K562 (cell line): ENCODE results near the gene CPED1. TPM values are rescaled to one million over a fixed set of nuclear protein-coding genes. Genes with fewer than 3 reads are reported as not detected.

Experiments
- ATAC-seq: fragments of 200-7000 bp; cut with Tn5 transposase; 3 replicates; pipeline ENCODE4 v1.9.1; 2020; ENCODE audit warnings: moderate library complexity
- BruUV-seq: library from RNA; stranded (reverse); fragments of 400-500 nt; replicated peaks from 2 replicates; lab custom pipeline; 2021; lab: Mats Ljungman, UMichigan
- CTCF ChIA-PET: fragments of 300-600 bp; formaldehyde crosslinking; extraction: SDS; loops from one replicate; lab custom pipeline; 2021; ENCODE audit warnings: low intra/inter-chr PET ratio; lab: Yijun Ruan, JAX
- POLR2A ChIA-PET: fragments of 300-600, 350-650 bp; sonication (Branson Sonifier 250); formaldehyde crosslinking; extraction: SDS; loops from one replicate; lab custom pipeline; 2021; ENCODE audit warnings: antibody characterized with exemption, inconsistent platforms; lab: Yijun Ruan, JAX
- DNase-seq, 4 experiments: peaks; one replicate each; pipeline versions ENCODE4 v3.0.0 to v3.0.0-alpha.2; 2011 to 2018; ENCODE audit warnings: low spot score in 3 of 4, mixed read lengths in 3 of 4; ENCODE audit errors: extremely low read depth in 1 of 4
- FAIRE-seq: peaks from 2 replicates; lab custom pipeline; 2011; peaks lifted over from hg19 to GRCh38; lab: Jason Lieb, UNC
- H2AFZ ChIP-seq: 2 replicates; pipeline ENCODE4 v1.6.0; 2011; ENCODE audit warnings: low read depth, low read length, control low read depth, inconsistent platforms
- H3K27ac ChIP-seq: fragments of 200-600 bp; 3 replicates; pipeline ENCODE4 v1.8.0; 2011; ENCODE audit warnings: low read depth, mild to moderate bottlenecking, control low read depth, inconsistent platforms, low read length, moderate library complexity, mixed read lengths; ENCODE audit errors: extremely low read depth
- H3K27me3 ChIP-seq, 2 experiments: fragments of 300-600 bp in 1 of 2; 2 replicates in 1 of 2; 3 replicates in 1 of 2; pipeline versions ENCODE4 v1.6.0 to v1.8.0; 2011; ENCODE audit warnings: inconsistent platforms in 2 of 2, low read length in 2 of 2, mild to moderate bottlenecking in 1 of 2, mixed read lengths in 1 of 2, moderate library complexity in 1 of 2; ENCODE audit not compliant: control insufficient read depth in 2 of 2, insufficient read depth in 2 of 2
- H3K36me3 ChIP-seq: fragments of 300-600 bp; 3 replicates; pipeline ENCODE4 v1.8.0; 2011; ENCODE audit warnings: mild to moderate bottlenecking, low read length, inconsistent platforms; ENCODE audit not compliant: control insufficient read depth, insufficient read depth
- H3K4me1 ChIP-seq, 2 experiments: fragments of 200-600 bp in 1 of 2; replicated peaks in 1 of 2; 2 replicates in 1 of 2; 3 replicates in 1 of 2; pipeline versions ENCODE4 v1.5.1 to v1.8.0; 2011; ENCODE audit warnings: inconsistent platforms in 2 of 2, low read length in 2 of 2, mild to moderate bottlenecking in 1 of 2, mixed read lengths in 1 of 2, moderate library complexity in 1 of 2; ENCODE audit not compliant: control insufficient read depth in 2 of 2, insufficient read depth in 2 of 2
- H3K4me2 ChIP-seq: 2 replicates; pipeline ENCODE4 v1.6.1; 2011; ENCODE audit warnings: low read length, control low read depth, inconsistent platforms, mixed read lengths; ENCODE audit not compliant: insufficient read depth
- H3K4me3 ChIP-seq: fragments of 200-600 bp; sonication (generic), shearing (Covaris generic); 2 replicates; pipeline ENCODE4 v1.5.1; 2016; ENCODE audit warnings: control low read depth, inconsistent platforms
- H3K79me2 ChIP-seq: fragments of 200-600 bp; 3 replicates; pipeline ENCODE4 v1.8.0; 2011; ENCODE audit warnings: low read length, inconsistent platforms; ENCODE audit not compliant: control insufficient read depth, insufficient read depth
- H3K9ac ChIP-seq, 2 experiments: 2 replicates each; pipeline versions ENCODE4 v1.6.0 to v1.6.1; 2011; ENCODE audit warnings: low read depth in 2 of 2, low read length in 2 of 2, control low read depth in 1 of 2, inconsistent platforms in 1 of 2, mild to moderate bottlenecking in 1 of 2, mixed read lengths in 1 of 2; ENCODE audit not compliant: insufficient read depth in 1 of 2
- H3K9me1 ChIP-seq: one replicate; pipeline ENCODE4 v1.6.0; 2011; ENCODE audit warnings: inconsistent platforms, mild to moderate bottlenecking, low read length, moderate library complexity; ENCODE audit not compliant: control insufficient read depth, insufficient read depth
- H3K9me3 ChIP-seq: replicated peaks from 2 replicates; pipeline ENCODE4 v1.5.1; 2011; ENCODE audit warnings: low read depth, low read length, inconsistent platforms; ENCODE audit not compliant: control insufficient read depth, insufficient read depth
- H4K20me1 ChIP-seq: replicated peaks from 2 replicates; pipeline ENCODE4 v1.6.1; 2011; ENCODE audit warnings: low read length, inconsistent platforms, mixed read lengths; ENCODE audit not compliant: control insufficient read depth, insufficient read depth
- ARHGAP35 ChIP-seq: fragments of 450-650 bp; IDR thresholded peaks from 2 replicates; pipeline ENCODE4 v1.6.1; 2018; ENCODE audit not compliant: partially characterized antibody
- ATF2 ChIP-seq: sonication (generic); formaldehyde crosslinking; IDR thresholded peaks from 2 replicates; pipeline ENCODE4 v1.8.1; 2022; ENCODE audit warnings: missing genetic modification reagents
- ETV6 ChIP-seq, 3 experiments: fragments of 150-350 bp in 1 of 3; sonication (generic) in 1 of 3; formaldehyde crosslinking in 1 of 3; IDR thresholded peaks; 2 replicates each; pipeline versions ENCODE4 v1.6.1 to v1.8.0; 2014 to 2022; ENCODE audit warnings: borderline replicate concordance in 2 of 3, low read depth in 2 of 3, antibody characterized with exemption in 1 of 3, low read length in 1 of 3, mild to moderate bottlenecking in 1 of 3, missing genetic modification reagents in 1 of 3
- FOSL1 ChIP-seq: fragments of 200-800 bp; sonication (Bioruptor generic); conservative IDR thresholded peaks from 2 replicates; pipeline ENCODE4 v1.6.1; 2016; ENCODE audit warnings: missing genetic modification characterization, missing compliant biosample characterization
- KAT7 ChIP-seq: sonication (generic); formaldehyde crosslinking; IDR thresholded peaks from 2 replicates; pipeline ENCODE4 v1.8.0; 2022; ENCODE audit warnings: missing genetic modification reagents, mild to moderate bottlenecking, borderline replicate concordance
- KLF10 ChIP-seq: fragments of 250-450 bp; sonication (Bioruptor Pico); IDR thresholded peaks from 2 replicates; pipeline ENCODE4 v1.6.1; 2021; ENCODE audit warnings: matching md5 sums
- NCOA2 ChIP-seq, 2 experiments: fragments of 450-650 bp; IDR thresholded peaks; 2 replicates each; pipeline ENCODE4 v1.6.1; 2018; ENCODE audit warnings: mild to moderate bottlenecking in 2 of 2, moderate library complexity in 1 of 2; ENCODE audit not compliant: partially characterized antibody in 2 of 2
- RAD21 ChIP-seq, 2 experiments: fragments of 250-450 bp in 1 of 2; fragments of 450-650 bp in 1 of 2; sonication (Bioruptor Pico) in 1 of 2; formaldehyde crosslinking in 1 of 2; IDR thresholded peaks in 1 of 2; conservative IDR thresholded peaks in 1 of 2; 2 replicates each; pipeline versions ENCODE4 v1.4.0 to v1.8.0; 2020 to 2022; ENCODE audit warnings: mild to moderate bottlenecking in 2 of 2, moderate library complexity in 1 of 2
- RBM17 ChIP-seq: fragments of 200-400 bp; formaldehyde crosslinking; IDR thresholded peaks from 2 replicates; pipeline ENCODE4 v1.6.1; 2017; ENCODE audit warnings: low read depth, mild to moderate bottlenecking, low read length, borderline replicate concordance
- SMARCC2 ChIP-seq: fragments of 450-650 bp; IDR thresholded peaks from 2 replicates; pipeline ENCODE4 v1.6.1; 2017; ENCODE audit warnings: antibody characterized with exemption, moderate library complexity, mild to moderate bottlenecking, low read depth
- SREBF2 ChIP-seq: sonication (generic); formaldehyde crosslinking; IDR thresholded peaks from 2 replicates; pipeline ENCODE4 v1.4.0; 2020; ENCODE audit warnings: mild to moderate bottlenecking, missing genetic modification reagents
- TAF9B ChIP-seq: fragments of 450-650 bp; IDR thresholded peaks from 2 replicates; pipeline ENCODE4 v1.6.1; 2018; ENCODE audit warnings: mild to moderate bottlenecking; ENCODE audit not compliant: partially characterized antibody
- THAP7 ChIP-seq: fragments of 250-450 bp; sonication (Bioruptor Pico); IDR thresholded peaks from 2 replicates; pipeline ENCODE4 v1.5.0; 2021
- ZFP91 ChIP-seq: sonication (generic); formaldehyde crosslinking; IDR thresholded peaks from 2 replicates; pipeline ENCODE4 v1.8.0; 2022; ENCODE audit warnings: mild to moderate bottlenecking, missing genetic modification reagents
- ZNF232 ChIP-seq: sonication (generic); formaldehyde crosslinking; IDR thresholded peaks from 2 replicates; pipeline ENCODE4 v1.8.0; 2022; ENCODE audit warnings: mild to moderate bottlenecking, missing genetic modification reagents
- ZNF561 ChIP-seq: fragments of 450-650 bp; formaldehyde crosslinking; conservative IDR thresholded peaks from 2 replicates; pipeline ENCODE4 v1.4.0; 2020; ENCODE audit warnings: mild to moderate bottlenecking, moderate library complexity
- ZNF644 ChIP-seq: fragments of 200-800 bp; sonication (Bioruptor generic); IDR thresholded peaks from 2 replicates; pipeline ENCODE4 v1.6.1; 2016; ENCODE audit warnings: low read depth, missing genetic modification characterization, missing compliant biosample characterization
- ZNF75A ChIP-seq: fragments of 450-650 bp; formaldehyde crosslinking; IDR thresholded peaks from 2 replicates; pipeline ENCODE4 v1.4.0; 2020; ENCODE audit warnings: mild to moderate bottlenecking
- ZNF785 ChIP-seq: fragments of 250-450 bp; sonication (Bioruptor Pico); IDR thresholded peaks from 2 replicates; pipeline ENCODE4 v1.4.0; 2020; ENCODE audit warnings: mild to moderate bottlenecking
- in situ Hi-C: fragments of 300-500 bp; cut with MboI; formaldehyde crosslinking; loops from 4 replicates; pipeline ENCODE4 v1.15.0; 2018; ENCODE audit warnings: inconsistent platforms, mixed read lengths
- intact Hi-C: fragments of 100-400 bp; cut with micrococcal nuclease; formaldehyde crosslinking; loops from 2 replicates; pipeline ENCODE4 v1.14.2; 2022
- polyA plus RNA-seq, 8 experiments: library from polyadenylated mRNA; depleted of rRNA in 4 of 8; stranded (reverse) in 5 of 8; unstranded in 3 of 8; fragments of >200 nt; fragmentation: Nextera tagmentation in 2 of 8; fragmentation: Illumina TruSeq in 1 of 8; extraction: Ambion mirVana in 2 of 8; extraction: Trizol in 1 of 8; gene quantifications; 2 replicates each; pipeline versions ENCODE4 v1.2.1 to v1.2.3, GENCODE V29; 2011 to 2014; ENCODE audit warnings: inconsistent platforms in 1 of 8, missing spikeins in 1 of 8
- total RNA-seq, 7 experiments: library from RNA; depleted of rRNA in 6 of 7; stranded (reverse); fragments of >200 nt in 6 of 7; fragmentation: Illumina TruSeq in 2 of 7; extraction: Trizol in 2 of 7; gene quantifications; 2 replicates each; pipeline versions ENCODE4 v1.2.1 to v1.2.3, GENCODE V29; 2011 to 2021; ENCODE audit warnings: low replicate concordance in 1 of 7

CPED1 gene
- total and polyA plus RNA-seq, 9 of the 15 experiments (the other 6 are each of a cell fraction or from before 2014, with no cell fraction given) = 195 to 393 (median 290) TPM

- Histone ChIP-seq H3K9ac (peak overlapping the region; percentile 82), H3K27ac (peak overlapping the region; percentile 85), H4K20me1 (peaks cover 7% of the 10 kb centered on the region; the same call in 1 of the 2 replicates), H3K9me3 (no peaks in the 10 kb centered on the region), H3K4me2 (peak overlapping the region; percentile 80; the same call in 1 of the 2 replicates), H3K27me3 (no peaks in the 10 kb centered on the region), H3K9me1 (no peaks in the 10 kb centered on the region), H3K4me3 (peak overlapping the region; percentile 53), H3K4me1 (peaks cover 9 to 57% of the 10 kb centered on the region in 2 experiments), H2AFZ (no peak overlapping the region), H3K36me3 (peaks cover 69% of the 10 kb centered on the region), H3K79me2 (peaks cover 100% of the 10 kb centered on the region)
- intact Hi-C loops = no loop called here
- ChIA-PET POLR2A (interaction anchor here (0.9 to 4.5 kb wide), 8 partner anchors 10 to 126 kb away, joined by 4 to 46 read pairs (median 10); partner anchors contain the start of genes CPED1 and ING3), CTCF (interaction anchor here (9.0 kb wide), 1 partner anchor 87 kb away, joined by 129 read pairs; the partner anchor contains the start of gene CPED1)
- ATAC-seq = no peak
- no peak for DNase-seq
- BruUV-seq = no TSS peak
- FAIRE-seq = no peak
- in situ Hi-C loops = loop anchor here (5.0 kb wide), 1 partner anchor 80 kb away; no protein-coding TSS in a partner anchor
- TF ChIP-seq ZNF561 (CRISPR knock-in tag) = no peak
- TF ChIP-seq RAD21 (CRISPR knock-in tag; conservative IDR thresholded peaks at IDR 0.05 in 1 of 2, IDR thresholded peaks at IDR 0.05 in 1 of 2) = peak in 1 of 2 experiments; percentile 3; a peak in 1 of 4 replicates
- no peak for TF ChIP-seq ZFP91 (CRISPR knock-in tag)
- TF ChIP-seq THAP7 (CRISPR knock-in tag) = no peak
- no peak for TF ChIP-seq RBM17
- no peak for TF ChIP-seq SREBF2 (CRISPR knock-in tag)
- no peak for TF ChIP-seq KAT7 (CRISPR knock-in tag)
- peak; percentile 2; the same call in 1 of the 2 replicates for TF ChIP-seq ZNF644
- peak; percentile 16 for TF ChIP-seq TAF9B
- peak; percentile 5; the same call in 1 of the 2 replicates for TF ChIP-seq ZNF75A (CRISPR knock-in tag)
- TF ChIP-seq ZNF785 (CRISPR knock-in tag) = no peak
- TF ChIP-seq NCOA2 (IDR thresholded peaks at IDR 0.05; ENCODE audit: partially characterized antibody in 2 of 2) = peak in 1 of 2 experiments; percentile 23
- no peak for TF ChIP-seq ATF2 (CRISPR knock-in tag)
- TF ChIP-seq ARHGAP35 = no peak
- no peak for TF ChIP-seq ETV6 (IDR thresholded peaks at IDR 0.05; ENCODE audit: borderline replicate concordance in 1 of 2, low read depth in 2 of 2, low read length in 1 of 2)
- TF ChIP-seq ETV6 (CRISPR knock-in tag; IDR thresholded peaks at IDR 0.05; ENCODE audit: borderline replicate concordance) = no peak
- no peak for TF ChIP-seq KLF10 (CRISPR knock-in tag)
- TF ChIP-seq ZNF232 (CRISPR knock-in tag) = no peak
- TF ChIP-seq SMARCC2 = peak; percentile 10; the same call in 1 of the 2 replicates
- TF ChIP-seq FOSL1 (tag) = no peak
Observed at GRCh38 chr7:121077165-121077630, 88.7 kb downstream of the CPED1 start.
